ENCODE data around the gene GIMD1. TPM values are rescaled to one million over a fixed set of nuclear protein-coding genes. Genes with fewer than 3 reads are reported as not detected.

GIMD1 gene
- total RNA-seq: not detected in 2 replicates

DNA sequence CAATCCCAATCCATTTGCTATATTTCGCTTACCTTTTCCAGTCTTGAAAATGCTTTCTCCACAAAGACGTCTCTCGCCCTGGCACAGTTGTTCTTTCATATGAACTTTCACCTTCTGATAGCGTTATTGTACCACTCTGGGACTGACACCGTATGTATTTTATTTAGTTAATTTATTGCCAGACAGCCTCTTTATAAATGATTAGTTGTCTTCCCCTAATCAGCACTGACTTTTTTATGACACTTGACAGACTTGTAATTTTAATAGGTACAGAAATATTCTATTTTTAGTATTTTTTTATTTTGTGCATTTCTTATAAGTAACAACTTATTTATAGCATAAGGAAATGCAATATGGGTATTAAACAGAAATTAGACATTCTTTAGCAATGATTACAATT lies at the start of gene GIMD1:
Gene GIMD1 (minus strand): TSS at position 101 of the 400 bp plus-strand sequence. CDS start 1,343 bp downstream, outside the sequence.

DNA sequence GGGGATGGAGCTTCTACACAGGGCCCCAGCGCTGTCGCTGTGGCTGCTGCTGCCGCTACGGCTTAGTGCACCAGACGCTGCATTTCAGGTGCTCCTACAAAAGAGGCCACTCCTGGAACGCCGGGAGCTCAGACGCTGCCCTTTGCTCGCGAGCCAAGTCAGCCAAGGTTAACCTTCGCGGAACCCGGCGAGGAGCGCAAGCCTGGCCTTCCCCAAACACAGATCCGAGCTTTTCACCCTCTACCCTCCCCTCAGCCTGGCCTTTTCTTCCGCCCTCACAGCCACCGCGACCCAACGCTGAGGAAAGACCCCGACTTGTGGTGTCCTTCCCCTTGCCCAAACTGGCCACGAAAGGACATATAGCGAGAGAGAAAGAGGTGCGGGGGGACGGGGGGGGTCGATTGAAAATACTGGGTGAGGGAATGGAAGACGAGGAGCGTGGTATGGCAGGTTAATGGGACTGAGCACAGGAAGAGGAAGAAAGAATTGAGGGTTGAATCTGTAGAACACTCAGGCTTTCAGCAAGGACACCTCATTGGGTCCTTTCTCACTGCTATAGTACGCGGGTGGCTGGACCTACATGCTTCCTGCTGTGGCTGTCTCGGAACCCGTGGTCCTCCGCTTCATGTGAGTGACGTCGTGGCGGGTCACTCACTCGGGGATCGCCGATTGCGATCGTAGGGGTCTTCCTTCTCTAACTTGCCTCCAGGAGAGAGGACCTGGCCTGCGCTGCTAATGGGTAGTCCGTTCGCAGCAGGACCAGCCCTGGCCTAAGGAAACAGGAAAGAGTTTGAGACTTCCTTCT lies 52.4 kb downstream of the GIMD1 start, which contains the start of the genes AIMP1 and TBCK:
Gene AIMP1 (plus strand): TSS at position 583 of the 805 bp plus-strand sequence. CDS start 8,460 bp downstream, outside the sequence.
Gene TBCK (minus strand): TSS at position 242 of the 805 bp plus-strand sequence. CDS start 7,249 bp downstream, outside the sequence.

Other genes with a start within 250 kb of the GIMD1 start
- gene TBCK, start 52.6 kb downstream of the GIMD1 start, total RNA-seq: 31.6 and 34.0 TPM in 2 replicates
- 18.9 and 26.3 TPM in 2 replicates for gene AIMP1, start 52.2 kb downstream of the GIMD1 start, total RNA-seq

Measured in vein endothelial cell (primary cell).